ENCODE data around the gene DISC1. TPM values are rescaled to one million over a fixed set of nuclear protein-coding genes. Genes with fewer than 3 reads are reported as not detected.
"Not testable (repeated sequence)": the region's sequence is repeated elsewhere in the genome, so short reads cannot be mapped to it uniquely, and the experiment has no call there.

The DISC1 gene
- polyA plus RNA-seq, 1 experiment: 5.4 TPM

DNA sequence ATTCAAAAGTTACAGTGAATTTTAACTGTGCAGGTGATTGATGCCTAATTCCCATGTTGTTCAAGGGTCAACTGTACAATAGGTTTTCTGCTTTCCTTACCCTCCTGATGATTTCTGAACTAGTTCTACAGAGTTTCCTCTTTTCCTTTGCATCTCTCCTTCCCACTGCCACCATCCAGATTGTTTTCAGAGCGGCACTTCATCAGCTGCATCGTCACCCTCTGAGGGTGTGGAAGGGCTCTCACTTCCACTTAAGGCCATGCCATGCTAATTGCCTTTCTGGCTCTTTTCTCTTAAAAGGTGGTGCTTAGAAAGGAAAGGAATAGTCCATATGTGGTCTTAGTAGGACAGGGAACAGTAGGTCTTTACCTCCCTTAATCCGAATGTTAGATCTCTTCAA is 39.1 kb downstream of the DISC1 start:
- H3K4me3 ChIP-seq (ENCODE audit: low read depth, low read length): no peak overlapping the region
- POLR2A ChIA-PET: interaction anchor here (0.7 kb wide), 1 partner anchor 98 kb away, joined by 3 read pairs; no protein-coding TSS in a partner anchor
- H3K27ac ChIP-seq (ENCODE audit: low read depth, low read length): no peak overlapping the region
- H3K27me3 ChIP-seq (ENCODE audit: control insufficient read depth, insufficient read depth, low read length): no peaks in the 10 kb centered on the region
- H3K9me3 ChIP-seq (ENCODE audit: control insufficient read depth, insufficient read depth, low read length): no peaks in the 10 kb centered on the region
- DNase-seq (ENCODE audit: low read depth, low spot score): no peak
- no peak for TF ChIP-seq CTCF (IDR thresholded peaks at IDR 0.05; ENCODE audit: low read depth, low read length)
- CTCF ChIA-PET: no interaction called here

DNA sequence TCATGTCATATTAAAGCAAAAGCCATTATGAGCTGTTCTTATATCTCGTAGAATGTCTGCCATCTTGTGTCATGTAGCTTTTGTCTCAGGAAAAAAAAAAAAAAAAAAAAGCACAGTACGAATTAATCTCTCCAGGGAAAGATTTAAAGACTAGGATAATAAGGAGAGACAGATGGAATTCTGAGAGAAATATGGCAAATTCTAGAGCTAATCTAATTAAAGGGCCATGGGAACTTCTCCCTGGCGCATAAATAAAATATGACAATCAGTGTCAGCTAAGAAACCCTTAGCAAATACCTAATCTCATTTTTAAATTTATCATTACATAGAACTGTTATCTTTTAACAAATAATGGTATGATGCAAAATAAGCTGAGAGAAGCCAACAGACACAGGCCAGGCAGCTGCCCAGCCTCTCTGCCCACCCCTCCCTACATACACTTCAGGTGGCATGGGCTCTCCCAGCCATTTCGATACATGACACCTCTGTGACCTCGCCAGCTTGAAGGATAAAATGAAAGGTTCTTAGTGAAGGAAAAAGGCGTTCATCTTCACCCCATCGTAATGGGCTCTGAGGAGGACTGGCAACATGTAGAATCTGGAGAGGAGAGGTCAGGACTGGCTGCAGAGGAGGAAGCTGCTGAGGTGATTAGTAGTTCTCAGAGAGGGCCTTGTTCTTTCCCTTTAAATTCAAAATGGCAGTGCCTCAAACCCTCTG is 39.8 kb downstream of the DISC1 start:
- no peak overlapping the region for H3K4me3 ChIP-seq (ENCODE audit: low read depth, low read length)
- H3K9me3 ChIP-seq (ENCODE audit: control insufficient read depth, insufficient read depth, low read length): no peaks in the 10 kb centered on the region
- TF ChIP-seq CTCF (IDR thresholded peaks at IDR 0.05; ENCODE audit: low read depth, low read length): no peak
- DNase-seq (ENCODE audit: low read depth, low spot score): no peak
- H3K27ac ChIP-seq (ENCODE audit: low read depth, low read length): peak overlapping the region; percentile 11
- ChIA-PET CTCF (no interaction called here), POLR2A (no interaction called here)
- H3K27me3 ChIP-seq (ENCODE audit: control insufficient read depth, insufficient read depth, low read length): no peaks in the 10 kb centered on the region

GRCh38 chr1:231666937-231667608 is 40.5 kb downstream of the DISC1 start:
- H3K4me3 ChIP-seq (ENCODE audit: low read depth, low read length): no peak overlapping the region
- ChIA-PET CTCF (interaction anchor here (0.6 to 1.3 kb wide), 3 partner anchors 24 to 1009 kb away, joined by 3 to 4 read pairs (median 3); no protein-coding TSS in a partner anchor), POLR2A (no interaction called here)
- DNase-seq (ENCODE audit: low read depth, low spot score): no peak
- no peaks in the 10 kb centered on the region for H3K9me3 ChIP-seq (ENCODE audit: control insufficient read depth, insufficient read depth, low read length)
- H3K27me3 ChIP-seq (ENCODE audit: control insufficient read depth, insufficient read depth, low read length): no peaks in the 10 kb centered on the region
- peak overlapping the region; percentile 11 for H3K27ac ChIP-seq (ENCODE audit: low read depth, low read length)
- TF ChIP-seq CTCF (IDR thresholded peaks at IDR 0.05; ENCODE audit: low read depth, low read length): no peak

DNA sequence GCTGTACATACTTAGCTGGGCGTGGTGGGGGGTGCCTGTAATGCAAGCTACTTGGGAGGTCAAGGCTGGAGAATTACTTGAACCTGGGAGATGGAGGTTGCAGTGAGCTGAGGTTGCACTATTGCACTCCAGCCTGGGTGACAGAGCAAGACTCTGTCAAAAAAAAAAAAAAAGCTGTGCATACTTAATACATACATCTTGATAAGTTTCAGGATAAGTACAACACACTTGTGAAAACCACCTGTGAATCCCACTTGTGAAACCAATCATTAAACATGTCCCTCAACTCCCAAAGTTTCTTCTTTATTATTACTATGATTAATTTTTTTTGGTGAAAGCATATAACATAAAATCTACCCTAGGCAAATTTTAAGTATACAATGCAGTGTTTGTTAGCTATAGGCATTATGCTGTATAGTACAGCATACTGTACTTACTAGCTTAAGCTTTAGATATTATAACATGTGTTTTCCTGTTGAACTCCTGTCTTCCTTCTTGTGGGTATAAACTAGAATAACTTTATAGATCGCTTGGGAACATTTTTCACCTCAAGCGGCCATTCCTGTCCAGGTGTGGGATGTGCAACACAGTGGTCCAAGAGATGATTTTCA is 41.4 kb downstream of the DISC1 start:
- Histone ChIP-seq H3K27ac (ENCODE audit: low read depth, low read length) (no peak overlapping the region), H3K4me3 (ENCODE audit: low read depth, low read length) (no peak overlapping the region), H3K9me3 (ENCODE audit: control insufficient read depth, insufficient read depth, low read length) (no peaks in the 10 kb centered on the region), H3K27me3 (ENCODE audit: control insufficient read depth, insufficient read depth, low read length) (no peaks in the 10 kb centered on the region)
- DNase-seq (ENCODE audit: low read depth, low spot score): no peak
- ChIA-PET CTCF (interaction anchor here (0.6 to 1.3 kb wide), 3 partner anchors 25 to 1008 kb away, joined by 3 to 4 read pairs (median 3); no protein-coding TSS in a partner anchor), POLR2A (no interaction called here)
- no peak for TF ChIP-seq CTCF (IDR thresholded peaks at IDR 0.05; ENCODE audit: low read depth, low read length)

DNA sequence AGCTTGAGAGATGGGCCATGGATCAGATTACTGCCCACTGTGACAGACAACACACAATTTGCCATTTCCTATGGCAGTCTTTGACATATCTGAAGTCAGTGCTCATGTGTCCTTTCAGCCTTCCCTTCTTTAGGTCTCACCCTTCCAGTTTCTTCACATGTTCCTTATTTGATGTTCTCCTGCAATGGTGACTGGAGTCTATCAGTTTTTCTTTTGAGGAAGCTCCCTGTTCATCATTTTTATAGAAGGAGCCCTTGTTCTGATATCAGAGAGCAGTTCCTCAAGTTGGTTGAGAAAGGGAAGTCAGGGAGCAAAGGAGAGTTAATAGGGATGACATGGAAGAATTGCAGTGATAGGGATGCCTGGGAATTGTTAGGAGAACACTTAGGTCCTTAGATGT is 42.2 kb downstream of the DISC1 start:
- DNase-seq (ENCODE audit: low read depth, low spot score): no peak
- Histone ChIP-seq H3K27ac (ENCODE audit: low read depth, low read length) (no peak overlapping the region), H3K9me3 (ENCODE audit: control insufficient read depth, insufficient read depth, low read length) (no peaks in the 10 kb centered on the region), H3K27me3 (ENCODE audit: control insufficient read depth, insufficient read depth, low read length) (no peaks in the 10 kb centered on the region), H3K4me3 (ENCODE audit: low read depth, low read length) (no peak overlapping the region)
- ChIA-PET CTCF (no interaction called here), POLR2A (no interaction called here)
- TF ChIP-seq CTCF (IDR thresholded peaks at IDR 0.05; ENCODE audit: low read depth, low read length): no peak

DNA sequence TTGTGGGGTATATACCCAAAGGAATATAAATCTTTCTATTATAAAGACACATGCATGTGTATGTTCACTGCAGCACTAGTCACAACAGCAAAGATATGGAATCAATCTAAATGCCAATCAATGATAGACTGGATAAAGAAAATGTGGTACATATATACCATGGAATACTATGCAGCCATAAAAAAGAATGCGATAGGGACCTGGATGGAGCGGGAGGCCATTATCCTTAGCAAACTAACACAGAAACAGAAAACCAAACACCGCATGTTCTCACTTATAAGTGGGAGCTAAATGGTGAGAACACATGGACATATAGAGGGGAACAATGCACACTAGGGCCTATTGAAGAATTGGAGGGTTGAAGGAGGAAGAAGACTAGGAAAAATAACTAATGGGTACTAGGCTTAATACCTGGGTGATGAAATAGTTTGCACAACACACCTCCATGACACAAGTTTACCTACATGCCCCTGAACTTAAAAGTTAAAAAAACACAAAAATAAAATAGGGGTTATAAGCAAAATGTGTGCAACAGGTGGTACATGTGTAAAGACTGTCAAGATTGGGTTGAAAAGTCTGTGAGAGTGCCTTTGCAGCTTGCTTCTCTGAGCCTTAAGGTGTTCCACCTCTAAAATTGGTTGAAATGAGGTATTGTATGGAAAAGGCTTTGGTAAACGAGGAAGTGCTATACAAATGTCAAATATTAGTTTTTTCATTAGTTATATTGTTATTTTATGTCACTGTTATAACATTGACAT is 43.5 kb downstream of the DISC1 start:
- H3K27ac ChIP-seq (ENCODE audit: low read depth, low read length); H3K4me3 ChIP-seq (ENCODE audit: low read depth, low read length); H3K27me3 ChIP-seq (ENCODE audit: control insufficient read depth, insufficient read depth, low read length); CTCF ChIA-PET; POLR2A ChIA-PET; DNase-seq (ENCODE audit: low read depth, low spot score); H3K9me3 ChIP-seq (ENCODE audit: control insufficient read depth, insufficient read depth, low read length): not testable (repeated sequence)
